Measurements from ENCODE around the gene ABLIM1. TPM values are rescaled to one million over a fixed set of nuclear protein-coding genes. Genes with fewer than 3 reads are reported as not detected.

Gene ABLIM1
- total and polyA plus RNA-seq, 2 of the 13 experiments (the other 11 are each of a cell fraction or from before 2014, with no cell fraction given): 59.4 to 92.7 TPM

GRCh38 chr10:114516356-114516755, 141.7 kb downstream of the ABLIM1 start (continued):
- TF ChIP-seq KAT2B (IDR thresholded peaks at IDR 0.05; ENCODE audit: borderline replicate concordance, low read depth, low read length): no peak
- TF ChIP-seq ZIK1 (CRISPR knock-in tag; IDR thresholded peaks at IDR 0.05; ENCODE audit: borderline replicate concordance, low read depth): no peak
- TF ChIP-seq ZNF20 (CRISPR knock-in tag; IDR thresholded peaks at IDR 0.05): no peak
- TF ChIP-seq JUNB (CRISPR knock-in tag; IDR thresholded peaks at IDR 0.05; ENCODE audit: borderline replicate concordance): no peak
- TF ChIP-seq ZNF639 (CRISPR knock-in tag; conservative IDR thresholded peaks at IDR 0.05): no peak
- no peak for TF ChIP-seq ZNF30 (CRISPR knock-in tag; IDR thresholded peaks at IDR 0.05)
- no peak for TF ChIP-seq KDM5A (IDR thresholded peaks at IDR 0.05; ENCODE audit: borderline replicate concordance, low read length)
- no peak for TF ChIP-seq ZUFSP (CRISPR knock-in tag; IDR thresholded peaks at IDR 0.05; ENCODE audit: borderline replicate concordance)

GRCh38 chr10:114515298-114515914, 142.7 kb downstream of the ABLIM1 start:
- BruUV-seq (replicated peaks): no TSS peak
- H2AFZ ChIP-seq (ENCODE audit: low read length): no peak overlapping the region
- H3K9me3 ChIP-seq (ENCODE audit: low read length): no peaks in the 10 kb centered on the region
- H3K4me3 ChIP-seq (replicated peaks in 1 of 3; ENCODE audit: insufficient read depth in 1 of 3, low read depth in 2 of 3, low read length in 3 of 3): no peak overlapping the region
- ChIA-PET CTCF (ENCODE audit: low intra/inter-chr PET ratio, low total read pairs) (no interaction called here), POLR2A (interaction anchor here (1.2 kb wide), 1 partner anchor 12 kb away, joined by 3 read pairs; no protein-coding TSS in a partner anchor)
- no peak overlapping the region for H3K27ac ChIP-seq (ENCODE audit: extremely low read length, insufficient read depth, low read length)
- peaks cover 4 to 23% of the 10 kb centered on the region in 2 experiments; a peak in 4 of 5 replicates for H3K36me3 ChIP-seq (replicated peaks in 1 of 2; ENCODE audit: control insufficient read depth in 1 of 2, insufficient read depth in 2 of 2, low read length in 2 of 2)
- in situ Hi-C loops (cut with HindIII; ENCODE audit: extremely low pct_ligation_motif_present, low pct_unique_long_range_greater_than_20kb): no loop called here
- peaks cover 29% of the 10 kb centered on the region for H4K20me1 ChIP-seq (ENCODE audit: insufficient read depth, low read length)
- no peak for DNase-seq (ENCODE audit: low spot score)
- H3K79me2 ChIP-seq (ENCODE audit: insufficient read depth, low read length): peaks cover 97% of the 10 kb centered on the region
- peaks cover 86% of the 10 kb centered on the region for H3K4me1 ChIP-seq (ENCODE audit: insufficient read depth, low read length)
- no peaks in the 10 kb centered on the region for H3K27me3 ChIP-seq (ENCODE audit: control insufficient read depth in 1 of 2, insufficient read depth in 2 of 2, low read length in 2 of 2)
- H3K4me2 ChIP-seq (ENCODE audit: low read depth, low read length): no peak overlapping the region
- no peak for ATAC-seq
- WGBS (ENCODE audit: low lambda C conversion rate): 90% methylated on average over 3 of the region's 6 CpGs
- FAIRE-seq: no peak
- H3K9ac ChIP-seq (ENCODE audit: insufficient read depth, low read depth, low read length): no peak overlapping the region
- intact Hi-C loops (cut with micrococcal nuclease; ENCODE audit: unreplicated experiment): no loop called here
- no peak for TF ChIP-seq ATF6 (CRISPR knock-in tag; conservative IDR thresholded peaks at IDR 0.05)
- no peak for TF ChIP-seq DNMT1 (CRISPR knock-in tag; IDR thresholded peaks at IDR 0.05)
- TF ChIP-seq STAG1 (CRISPR knock-in tag; IDR thresholded peaks at IDR 0.05): no peak
- TF ChIP-seq RERE (CRISPR knock-in tag; IDR thresholded peaks at IDR 0.05; ENCODE audit: low read depth): no peak

Data from HepG2 (cell line).